ENCODE data around the gene DGCR8.
"Not testable (repeated sequence)": the region's sequence is repeated elsewhere in the genome, so short reads cannot be mapped to it uniquely, and the experiment has no call there.

DGCR8 gene

DNA sequence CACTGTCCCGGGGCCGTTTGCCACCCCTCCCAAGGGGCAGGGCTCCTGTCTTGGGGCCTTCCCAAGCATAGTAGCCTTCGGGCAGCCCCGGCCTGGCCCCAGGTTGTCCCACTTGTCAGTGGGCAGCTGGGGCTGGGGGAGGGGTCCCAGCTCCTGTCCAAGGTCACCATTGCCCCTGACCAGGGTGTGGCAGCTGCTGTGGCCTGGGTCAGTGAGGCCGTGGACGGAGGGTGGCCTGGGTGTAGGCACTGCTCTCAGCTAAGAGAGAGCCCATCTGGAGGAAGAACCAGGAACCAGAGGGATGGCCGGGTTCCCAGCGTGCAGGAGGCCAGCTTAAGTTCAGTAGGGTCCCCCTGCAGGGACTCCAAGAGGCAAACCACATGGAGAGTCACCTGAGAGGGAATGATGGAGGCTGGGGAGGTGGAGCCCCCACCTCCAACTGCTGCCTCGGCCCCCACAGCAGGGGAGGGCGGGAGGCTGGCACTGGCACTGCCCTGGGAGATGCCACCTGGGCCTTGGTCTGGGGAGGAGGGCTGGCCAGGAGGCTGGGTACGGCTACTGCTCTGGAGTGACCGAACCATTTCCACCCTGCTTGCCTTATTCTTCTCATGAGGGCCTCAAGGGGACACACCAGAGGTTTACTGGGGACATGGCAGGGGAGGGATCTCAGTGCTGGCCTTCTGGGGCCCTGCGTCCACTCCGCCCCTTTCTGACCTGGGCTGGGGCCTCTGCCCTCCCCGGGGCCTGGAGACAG, 77.6 kb downstream of the DGCR8 start:
- Mint-ChIP-seq H3K27me3 (no peaks in the 10 kb centered on the region), H3K36me3 (ENCODE audit: low read depth) (no peaks in the 10 kb centered on the region), H3K9me3 (no peaks in the 10 kb centered on the region), H3K4me3 (no peak overlapping the region), H3K27ac (no peak overlapping the region), H3K4me1 (ENCODE audit: low read depth) (no peaks in the 10 kb centered on the region)

DNA sequence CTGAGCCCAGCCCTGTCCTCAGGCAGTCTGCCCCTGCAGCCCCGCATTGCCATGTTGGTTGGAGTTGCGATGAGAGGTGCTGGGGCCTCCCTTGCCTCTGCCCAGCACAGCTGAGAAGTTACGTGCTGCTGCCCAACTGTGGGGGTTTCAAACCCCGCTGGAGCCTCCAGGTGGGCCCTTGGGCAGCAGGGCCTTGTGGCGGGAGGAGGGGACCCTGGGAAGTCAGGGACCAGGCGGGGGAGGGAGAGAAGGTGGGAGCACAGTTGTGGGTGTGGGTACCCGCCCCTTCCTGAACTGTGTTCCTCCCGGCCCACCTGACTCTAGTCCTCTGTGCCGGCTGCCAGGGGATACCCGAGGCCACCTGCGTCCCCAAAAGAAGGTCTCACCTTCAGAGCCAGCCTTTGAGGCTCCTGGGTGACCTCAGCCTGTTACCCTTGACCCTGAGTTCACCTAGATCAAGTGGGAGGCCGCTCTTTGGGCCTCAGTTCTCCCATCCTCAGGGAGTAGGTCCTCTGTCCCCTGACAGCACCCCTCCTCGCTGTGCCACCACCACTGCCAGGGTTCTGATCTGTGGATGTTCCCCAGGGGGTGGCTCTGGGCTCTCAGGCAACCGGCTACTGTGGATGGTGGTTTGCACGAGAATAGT, 78.5 kb downstream of the DGCR8 start:
- H3K36me3 Mint-ChIP-seq (ENCODE audit: low read depth) = no peaks in the 10 kb centered on the region
- H3K4me1 Mint-ChIP-seq (ENCODE audit: low read depth) = no peaks in the 10 kb centered on the region
- no peaks in the 10 kb centered on the region for H3K27me3 Mint-ChIP-seq
- H3K9me3 Mint-ChIP-seq = no peaks in the 10 kb centered on the region
- no peak overlapping the region for H3K4me3 Mint-ChIP-seq
- H3K27ac Mint-ChIP-seq = no peak overlapping the region

DNA sequence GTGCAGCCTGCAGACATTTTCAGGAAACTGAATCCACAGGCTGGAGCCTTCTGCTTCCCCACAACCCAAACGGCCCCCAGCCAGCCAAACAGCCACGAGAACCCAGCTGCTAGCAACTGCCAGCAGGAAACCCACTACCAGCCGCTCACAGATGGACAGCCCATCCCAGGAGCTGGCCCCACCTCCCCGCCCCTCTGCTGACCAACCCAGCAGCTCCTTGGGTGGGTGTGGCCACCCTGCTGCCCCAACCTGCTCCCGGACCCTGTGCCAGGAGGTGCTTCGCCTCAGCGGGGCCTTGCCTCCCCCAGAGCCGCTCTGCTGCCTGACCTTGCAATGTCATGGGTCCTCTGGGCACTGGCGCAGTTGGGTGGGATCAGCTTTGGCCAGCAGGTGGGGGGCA, 79.0 kb downstream of the DGCR8 start:
- H3K4me1 Mint-ChIP-seq (ENCODE audit: low read depth) = no peaks in the 10 kb centered on the region
- H3K27me3 Mint-ChIP-seq = no peaks in the 10 kb centered on the region

GRCh38 chr22:20159531-20159930, 79.5 kb downstream of the DGCR8 start:
- not testable (repeated sequence) for H3K27me3 Mint-ChIP-seq; H3K9me3 Mint-ChIP-seq; H3K4me3 Mint-ChIP-seq; H3K36me3 Mint-ChIP-seq (ENCODE audit: low read depth); H3K27ac Mint-ChIP-seq; H3K4me1 Mint-ChIP-seq (ENCODE audit: low read depth)

More for the DNA sequence above, 79.0 kb downstream of the DGCR8 start:
- no peak overlapping the region for H3K27ac Mint-ChIP-seq
- no peaks in the 10 kb centered on the region for H3K9me3 Mint-ChIP-seq
- H3K4me3 Mint-ChIP-seq = no peak overlapping the region
- no peaks in the 10 kb centered on the region for H3K36me3 Mint-ChIP-seq (ENCODE audit: low read depth)

- H3K4me1 Mint-ChIP-seq (ENCODE audit: low read depth) = no peaks in the 10 kb centered on the region
- H3K27ac Mint-ChIP-seq = no peak overlapping the region
- no peaks in the 10 kb centered on the region for H3K36me3 Mint-ChIP-seq (ENCODE audit: low read depth)
- no peaks in the 10 kb centered on the region for H3K9me3 Mint-ChIP-seq
- H3K27me3 Mint-ChIP-seq = no peaks in the 10 kb centered on the region
- H3K4me3 Mint-ChIP-seq = no peak overlapping the region
These were observed 80.0 kb downstream of the DGCR8 start for GRCh38 chr22:20160041-20160440.
